IMR-90 (cell line): ENCODE data around the gene SUGCT.
A peak's percentile ranks its signal among the peaks of the same experiment; 100 is the strongest.

ENCODE experiments used
- BHLHE40 ChIP-seq: fragments of 150-350 bp; IDR thresholded peaks from 2 replicates; pipeline ENCODE4 v1.6.1; 2016; ENCODE audit warnings: mild to moderate bottlenecking, low read depth, low read length
- CEBPB ChIP-seq: IDR thresholded peaks from 2 replicates; pipeline ENCODE4 v1.6.1; 2012; ENCODE audit warnings: low read depth, low read length, improper control_type of control experiment
- CHD1 ChIP-seq: IDR thresholded peaks from 2 replicates; pipeline ENCODE4 v1.6.1; 2012; ENCODE audit warnings: low read depth, low read length, improper control_type of control experiment
- CTCF ChIP-seq: conservative IDR thresholded peaks from 2 replicates; pipeline ENCODE4 v1.5.1; 2012; ENCODE audit warnings: mild to moderate bottlenecking, low read depth, low read length, improper control_type of control experiment
- ELK1 ChIP-seq: fragments of 150-350 bp; IDR thresholded peaks from 2 replicates; pipeline ENCODE4 v1.6.1; 2016; ENCODE audit warnings: low read depth, mild to moderate bottlenecking, low read length, moderate library complexity, borderline replicate concordance
- MAZ ChIP-seq: IDR thresholded peaks from 2 replicates; pipeline ENCODE4 v1.6.1; 2012; ENCODE audit warnings: low read depth, mild to moderate bottlenecking, low read length, improper control_type of control experiment, moderate library complexity, borderline replicate concordance
- MXI1 ChIP-seq: IDR thresholded peaks from 2 replicates; pipeline ENCODE4 v1.6.1; 2012; ENCODE audit warnings: low read depth, mild to moderate bottlenecking, low read length, moderate library complexity, borderline replicate concordance
- NFE2L2 ChIP-seq: fragments of 150-350 bp; IDR thresholded peaks from 2 replicates; pipeline ENCODE4 v1.6.1; 2016; ENCODE audit warnings: low read depth, mild to moderate bottlenecking, low read length
- POLR2A ChIP-seq: IDR thresholded peaks from 2 replicates; pipeline ENCODE4 v1.6.1; 2012; ENCODE audit warnings: mild to moderate bottlenecking, low read depth, low read length
- RAD21 ChIP-seq: IDR thresholded peaks from 2 replicates; pipeline ENCODE4 v1.6.1; 2012; ENCODE audit warnings: low read length, improper control_type of control experiment
- RCOR1 ChIP-seq: IDR thresholded peaks from 2 replicates; pipeline ENCODE4 v1.6.1; 2012; ENCODE audit warnings: mild to moderate bottlenecking, low read length, improper control_type of control experiment; ENCODE audit not compliant: insufficient replicate concordance
- RFX5 ChIP-seq: IDR thresholded peaks from 2 replicates; pipeline ENCODE4 v1.8.0; 2012; ENCODE audit warnings: low read depth, mild to moderate bottlenecking, low read length, moderate library complexity
- SMC3 ChIP-seq: fragments of 150-350 bp; IDR thresholded peaks from 2 replicates; pipeline ENCODE4 v1.6.1; 2016; ENCODE audit warnings: low read depth, mild to moderate bottlenecking, antibody characterized with exemption, low read length, moderate library complexity
- USF2 ChIP-seq: fragments of 150-350 bp; IDR thresholded peaks from 2 replicates; pipeline ENCODE4 v1.6.1; 2017; ENCODE audit warnings: mild to moderate bottlenecking, antibody characterized with exemption, low read length, low read depth

- no peak for TF ChIP-seq USF2
- no peak for TF ChIP-seq CTCF
- no peak for TF ChIP-seq POLR2A
- TF ChIP-seq MAZ, result no peak
- no peak for TF ChIP-seq NFE2L2
- no peak for TF ChIP-seq RAD21
- no peak for TF ChIP-seq MXI1
- TF ChIP-seq RCOR1, result no peak
- TF ChIP-seq RFX5, result no peak
- TF ChIP-seq ELK1, result no peak
- TF ChIP-seq CEBPB, result peak; percentile 56; the same call in 1 of the 2 replicates
- TF ChIP-seq BHLHE40, result no peak
- TF ChIP-seq SMC3, result no peak
- TF ChIP-seq CHD1, result no peak
Measured at GRCh38 chr7:40192036-40192435, 57.2 kb downstream of the SUGCT start.
